ENCODE results near the gene TCF4. TPM values are rescaled to one million over a fixed set of nuclear protein-coding genes. Genes with fewer than 3 reads are reported as not detected.

Gene TCF4
- total RNA-seq, 1 donor from 2014 or later = 205 TPM

DNA sequence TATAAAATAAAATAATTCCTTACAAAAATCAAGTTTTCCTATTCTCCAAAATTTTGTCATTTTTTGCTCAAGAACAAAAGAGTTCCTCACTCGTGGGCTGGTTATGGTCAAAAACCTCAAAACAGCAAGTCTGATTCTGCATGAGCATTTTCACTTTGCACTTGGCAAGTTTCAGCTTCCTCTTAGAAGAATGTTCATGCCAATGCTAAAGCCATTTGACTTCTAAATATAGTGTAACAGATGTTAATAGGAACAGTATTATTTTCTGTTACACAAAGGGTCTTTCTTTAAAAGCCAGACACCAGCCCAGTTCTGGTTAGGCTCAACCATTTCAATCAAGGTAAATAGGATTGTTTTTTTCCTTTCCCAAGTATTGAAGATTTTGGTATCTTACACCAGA is 367.5 kb downstream of the TCF4 start:
- Histone ChIP-seq H3K9me3 (ENCODE audit: control insufficient read depth in 3 of 3, low read length in 3 of 3) (no peaks in the 10 kb centered on the region), H3K27me3 (ENCODE audit: control insufficient read depth in 3 of 3, insufficient read depth in 3 of 3, low read length in 3 of 3) (no peaks in the 10 kb centered on the region), H3K4me3 (ENCODE audit: low read length in 3 of 3) (no peak overlapping the region), H3K36me3 (ENCODE audit: control insufficient read depth in 3 of 3, insufficient read depth in 3 of 3, low read length in 3 of 3) (peaks cover 0 to 10% (median 3%) of the 10 kb centered on the region in 3 donors), H3K9ac (ENCODE audit: low read depth in 1 of 3, low read length in 3 of 3) (no peak overlapping the region), H3K27ac (ENCODE audit: low read depth, low read length) (no peak overlapping the region), H3K4me1 (ENCODE audit: control insufficient read depth in 3 of 3, insufficient read depth in 3 of 3, low read length in 3 of 3) (peaks cover 2 to 5% (median 3%) of the 10 kb centered on the region in 3 donors)

GRCh38 chr18:55219823-55220222 is 368.2 kb downstream of the TCF4 start:
- no peak overlapping the region for H3K27ac ChIP-seq (ENCODE audit: low read depth, low read length)

DNA sequence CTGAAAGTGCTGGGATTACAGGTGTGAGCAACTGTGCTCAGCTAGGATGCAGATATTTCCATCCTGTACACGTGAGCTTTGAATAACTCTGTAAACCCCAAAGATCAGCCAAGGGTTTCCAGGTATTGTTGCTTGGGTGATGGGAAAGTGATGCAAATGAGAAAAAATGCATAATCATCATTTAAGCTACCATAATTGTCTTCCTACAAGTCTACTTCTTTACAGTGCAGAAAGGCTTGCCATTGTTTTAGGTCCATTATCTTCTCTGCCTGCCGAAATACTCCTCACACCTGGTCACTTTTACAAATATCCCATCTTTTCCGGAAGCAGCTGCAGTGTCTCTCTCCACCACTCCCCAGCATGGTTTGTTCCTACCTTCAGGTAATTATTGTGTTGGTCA is 368.9 kb downstream of the TCF4 start:
- Histone ChIP-seq H3K27me3 (ENCODE audit: control insufficient read depth in 3 of 3, insufficient read depth in 3 of 3, low read length in 3 of 3) (no peaks in the 10 kb centered on the region), H3K4me1 (ENCODE audit: control insufficient read depth in 3 of 3, insufficient read depth in 3 of 3, low read length in 3 of 3) (peaks cover 2 to 5% (median 3%) of the 10 kb centered on the region in 3 donors), H3K9me3 (ENCODE audit: control insufficient read depth in 3 of 3, low read length in 3 of 3) (no peaks in the 10 kb centered on the region), H3K27ac (ENCODE audit: low read depth, low read length) (no peak overlapping the region), H3K4me3 (ENCODE audit: low read length in 3 of 3) (no peak overlapping the region), H3K9ac (ENCODE audit: low read depth in 1 of 3, low read length in 3 of 3) (no peak overlapping the region), H3K36me3 (ENCODE audit: control insufficient read depth in 3 of 3, insufficient read depth in 3 of 3, low read length in 3 of 3) (peaks cover 0 to 2% (median 0%) of the 10 kb centered on the region in 3 donors)

More at GRCh38 chr18:55219823-55220222, 368.2 kb downstream of the TCF4 start:
- Histone ChIP-seq H3K36me3 (ENCODE audit: control insufficient read depth in 3 of 3, insufficient read depth in 3 of 3, low read length in 3 of 3) (peaks cover 0 to 5% (median 0%) of the 10 kb centered on the region in 3 donors), H3K4me3 (ENCODE audit: low read length in 3 of 3) (no peak overlapping the region), H3K27me3 (ENCODE audit: control insufficient read depth in 3 of 3, insufficient read depth in 3 of 3, low read length in 3 of 3) (no peaks in the 10 kb centered on the region), H3K9me3 (ENCODE audit: control insufficient read depth in 3 of 3, low read length in 3 of 3) (no peaks in the 10 kb centered on the region), H3K9ac (ENCODE audit: low read depth in 1 of 3, low read length in 3 of 3) (no peak overlapping the region), H3K4me1 (ENCODE audit: control insufficient read depth in 3 of 3, insufficient read depth in 3 of 3, low read length in 3 of 3) (peaks cover 2 to 5% (median 3%) of the 10 kb centered on the region in 3 donors)

DNA sequence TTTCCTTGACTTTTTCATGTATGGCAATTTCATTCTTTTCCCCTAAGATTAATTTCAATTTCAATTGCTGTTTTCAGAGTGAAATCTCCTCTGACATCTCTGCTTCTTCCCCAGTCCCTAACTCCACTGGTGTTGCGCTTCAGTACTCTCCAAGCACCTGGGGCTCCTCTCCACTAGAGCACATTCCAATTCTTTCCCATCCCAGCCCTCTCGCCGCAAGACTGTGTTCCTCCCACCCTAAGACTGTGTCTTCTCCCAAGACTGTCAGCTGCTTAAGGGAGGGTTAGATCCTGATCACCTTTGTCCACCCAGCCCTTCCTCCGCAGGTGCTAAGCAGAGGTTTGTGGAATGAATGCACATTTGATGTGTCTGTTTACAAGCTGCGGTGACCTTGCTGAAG is 373.0 kb downstream of the TCF4 start:
- H3K27me3 ChIP-seq (ENCODE audit: control insufficient read depth in 3 of 3, insufficient read depth in 3 of 3, low read length in 3 of 3) = no peaks in the 10 kb centered on the region
- no peak overlapping the region for H3K27ac ChIP-seq (ENCODE audit: low read depth, low read length)
- no peaks in the 10 kb centered on the region for H3K36me3 ChIP-seq (ENCODE audit: control insufficient read depth in 3 of 3, insufficient read depth in 3 of 3, low read length in 3 of 3)
- H3K9ac ChIP-seq (ENCODE audit: low read depth in 1 of 3, low read length in 3 of 3) = no peak overlapping the region
- no peak overlapping the region for H3K4me3 ChIP-seq (ENCODE audit: low read length in 3 of 3)
- H3K4me1 ChIP-seq (ENCODE audit: control insufficient read depth in 3 of 3, insufficient read depth in 3 of 3, low read length in 3 of 3) = no peaks in the 10 kb centered on the region
- no peaks in the 10 kb centered on the region for H3K9me3 ChIP-seq (ENCODE audit: control insufficient read depth in 3 of 3, low read length in 3 of 3)

DNA sequence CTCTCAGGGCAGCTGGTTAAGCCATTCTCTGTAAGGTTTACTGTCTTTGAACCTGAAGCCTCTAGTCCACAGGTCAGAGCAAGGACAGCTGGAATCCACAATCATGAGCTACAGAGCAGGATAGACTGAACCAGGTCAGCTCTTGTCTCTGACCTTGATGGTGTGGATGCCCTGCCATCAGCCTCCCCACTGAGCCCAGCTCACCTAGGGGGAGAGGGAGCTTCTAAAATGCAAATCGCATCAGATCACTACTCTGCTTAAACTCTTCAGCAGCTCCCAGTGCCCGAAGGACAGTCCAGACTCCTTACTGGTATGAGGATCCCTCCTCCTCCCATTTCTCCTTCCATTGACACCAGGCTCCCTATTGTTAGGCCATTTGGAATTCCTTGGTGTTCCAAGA is 373.5 kb downstream of the TCF4 start:
- H3K4me1 ChIP-seq (ENCODE audit: control insufficient read depth in 3 of 3, insufficient read depth in 3 of 3, low read length in 3 of 3) = no peaks in the 10 kb centered on the region
- no peaks in the 10 kb centered on the region for H3K9me3 ChIP-seq (ENCODE audit: control insufficient read depth in 3 of 3, low read length in 3 of 3)
- no peaks in the 10 kb centered on the region for H3K27me3 ChIP-seq (ENCODE audit: control insufficient read depth in 3 of 3, insufficient read depth in 3 of 3, low read length in 3 of 3)
- H3K36me3 ChIP-seq (ENCODE audit: control insufficient read depth in 3 of 3, insufficient read depth in 3 of 3, low read length in 3 of 3) = no peaks in the 10 kb centered on the region
- no peak overlapping the region for H3K4me3 ChIP-seq (ENCODE audit: low read length in 3 of 3)
- H3K27ac ChIP-seq (ENCODE audit: low read depth, low read length) = no peak overlapping the region
- no peak overlapping the region for H3K9ac ChIP-seq (ENCODE audit: low read depth in 1 of 3, low read length in 3 of 3)

- no peaks in the 10 kb centered on the region for H3K36me3 ChIP-seq (ENCODE audit: control insufficient read depth in 3 of 3, insufficient read depth in 3 of 3, low read length in 3 of 3)
- H3K27me3 ChIP-seq (ENCODE audit: control insufficient read depth in 3 of 3, insufficient read depth in 3 of 3, low read length in 3 of 3) = no peaks in the 10 kb centered on the region
- H3K4me3 ChIP-seq (ENCODE audit: low read length in 3 of 3) = no peak overlapping the region
- no peak overlapping the region for H3K9ac ChIP-seq (ENCODE audit: low read depth in 1 of 3, low read length in 3 of 3)
- H3K27ac ChIP-seq (ENCODE audit: low read depth, low read length) = no peak overlapping the region
- H3K4me1 ChIP-seq (ENCODE audit: control insufficient read depth in 3 of 3, insufficient read depth in 3 of 3, low read length in 3 of 3) = no peaks in the 10 kb centered on the region
- H3K9me3 ChIP-seq (ENCODE audit: control insufficient read depth in 3 of 3, low read length in 3 of 3) = no peaks in the 10 kb centered on the region
These were observed 374.4 kb downstream of the TCF4 start for GRCh38 chr18:55213586-55213985.

DNA sequence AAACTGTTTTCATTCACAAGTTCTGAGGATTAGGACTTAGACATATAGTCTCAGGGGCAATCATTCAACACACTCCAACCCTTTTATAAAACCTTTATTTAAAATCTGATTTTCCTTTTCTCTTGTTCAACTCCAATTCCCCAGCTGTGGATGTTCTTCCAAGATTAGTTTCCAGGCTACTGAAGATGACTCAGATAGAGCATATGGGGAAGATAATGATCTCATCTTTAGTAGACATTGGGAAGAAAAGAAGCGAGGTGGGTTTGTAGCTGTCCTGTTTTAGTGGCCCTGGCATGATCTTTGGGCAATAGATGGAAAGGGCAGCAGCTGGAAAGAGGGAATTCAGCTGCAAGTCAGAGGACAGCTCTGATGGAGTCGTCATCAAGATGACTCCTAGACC is 381.1 kb downstream of the TCF4 start:
- Histone ChIP-seq H3K36me3 (ENCODE audit: control insufficient read depth in 3 of 3, insufficient read depth in 3 of 3, low read length in 3 of 3) (no peaks in the 10 kb centered on the region), H3K9me3 (ENCODE audit: control insufficient read depth in 3 of 3, low read length in 3 of 3) (peaks cover 0 to 6% (median 0%) of the 10 kb centered on the region in 3 donors), H3K4me3 (ENCODE audit: low read length in 3 of 3) (no peak overlapping the region), H3K9ac (ENCODE audit: low read depth in 1 of 3, low read length in 3 of 3) (no peak overlapping the region), H3K4me1 (ENCODE audit: control insufficient read depth in 3 of 3, insufficient read depth in 3 of 3, low read length in 3 of 3) (no peaks in the 10 kb centered on the region), H3K27ac (ENCODE audit: low read depth, low read length) (no peak overlapping the region), H3K27me3 (ENCODE audit: control insufficient read depth in 3 of 3, insufficient read depth in 3 of 3, low read length in 3 of 3) (no peaks in the 10 kb centered on the region)

GRCh38 chr18:55202232-55202917 is 385.6 kb downstream of the TCF4 start:
- peaks cover 0 to 6% (median 0%) of the 10 kb centered on the region in 3 donors for H3K9me3 ChIP-seq (ENCODE audit: control insufficient read depth in 3 of 3, low read length in 3 of 3)
- H3K9ac ChIP-seq (ENCODE audit: low read depth in 1 of 3, low read length in 3 of 3) = no peak overlapping the region
- H3K27me3 ChIP-seq (ENCODE audit: control insufficient read depth in 3 of 3, insufficient read depth in 3 of 3, low read length in 3 of 3) = no peaks in the 10 kb centered on the region
- H3K4me3 ChIP-seq (ENCODE audit: low read length in 3 of 3) = no peak overlapping the region
- no peaks in the 10 kb centered on the region for H3K36me3 ChIP-seq (ENCODE audit: control insufficient read depth in 3 of 3, insufficient read depth in 3 of 3, low read length in 3 of 3)
- no peak overlapping the region for H3K27ac ChIP-seq (ENCODE audit: low read depth, low read length)
- no peaks in the 10 kb centered on the region for H3K4me1 ChIP-seq (ENCODE audit: control insufficient read depth in 3 of 3, insufficient read depth in 3 of 3, low read length in 3 of 3)

DNA sequence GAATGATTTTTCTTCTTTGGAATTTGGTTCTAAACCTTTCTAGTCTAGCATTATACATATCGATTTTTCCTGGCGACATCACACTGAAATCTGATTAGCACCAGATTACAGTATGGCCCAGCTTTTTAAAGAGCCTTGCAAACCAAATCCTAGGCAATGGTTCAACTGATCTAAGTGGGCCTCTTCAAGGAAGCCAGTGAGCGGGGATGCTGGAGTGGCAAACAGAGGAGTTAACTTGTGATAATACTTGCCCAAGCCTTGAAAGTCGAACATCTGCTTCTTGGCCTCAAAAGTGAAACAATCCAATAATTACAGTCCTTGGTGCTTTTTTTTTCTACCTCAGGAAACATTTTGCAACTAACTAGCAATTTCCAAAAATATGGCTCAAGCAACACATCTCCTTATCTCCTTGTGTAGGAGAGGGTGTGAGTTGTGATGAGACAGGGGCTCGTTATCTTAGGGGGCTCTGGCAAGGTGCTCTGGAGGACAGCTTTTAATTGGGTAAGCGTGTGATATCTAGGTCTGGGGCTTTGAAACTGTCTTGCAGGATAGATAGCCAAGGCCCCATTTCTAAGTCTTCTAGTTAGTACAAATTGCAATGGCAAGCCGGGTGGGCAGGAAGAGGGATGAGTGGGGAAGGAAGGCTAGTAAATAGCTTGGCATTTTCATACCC is 388.6 kb downstream of the TCF4 start:
- Histone ChIP-seq H3K9ac (ENCODE audit: low read depth in 1 of 3, low read length in 3 of 3) (no peak overlapping the region), H3K36me3 (ENCODE audit: control insufficient read depth in 3 of 3, insufficient read depth in 3 of 3, low read length in 3 of 3) (no peaks in the 10 kb centered on the region), H3K27me3 (ENCODE audit: control insufficient read depth in 3 of 3, insufficient read depth in 3 of 3, low read length in 3 of 3) (no peaks in the 10 kb centered on the region), H3K27ac (ENCODE audit: low read depth, low read length) (no peak overlapping the region), H3K4me3 (ENCODE audit: low read length in 3 of 3) (no peak overlapping the region), H3K4me1 (ENCODE audit: control insufficient read depth in 3 of 3, insufficient read depth in 3 of 3, low read length in 3 of 3) (no peaks in the 10 kb centered on the region), H3K9me3 (ENCODE audit: control insufficient read depth in 3 of 3, low read length in 3 of 3) (peaks cover 0 to 6% (median 0%) of the 10 kb centered on the region in 3 donors)

DNA sequence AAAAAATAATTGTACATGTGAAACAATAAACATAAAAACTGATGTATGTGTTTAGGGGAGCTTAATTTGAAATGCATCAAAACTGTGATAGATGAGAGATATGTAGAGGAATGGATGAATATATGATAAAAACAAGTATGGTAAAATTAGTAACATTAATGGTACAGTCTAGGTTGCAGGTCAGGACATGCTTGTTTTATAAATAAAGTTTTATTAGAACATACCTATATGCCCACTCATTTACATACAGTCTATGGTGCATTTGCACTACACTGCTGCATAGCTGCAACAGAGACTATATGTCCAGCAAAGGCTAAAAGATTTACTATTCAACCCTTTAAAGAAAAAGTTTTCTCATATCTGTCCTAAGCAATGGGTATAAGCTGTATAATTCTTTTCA is 392.1 kb downstream of the TCF4 start:
- no peak overlapping the region for H3K27ac ChIP-seq (ENCODE audit: low read depth, low read length)
- H3K27me3 ChIP-seq (ENCODE audit: control insufficient read depth in 3 of 3, insufficient read depth in 3 of 3, low read length in 3 of 3) = no peaks in the 10 kb centered on the region
- no peak overlapping the region for H3K9ac ChIP-seq (ENCODE audit: low read depth in 1 of 3, low read length in 3 of 3)
- H3K9me3 ChIP-seq (ENCODE audit: control insufficient read depth in 3 of 3, low read length in 3 of 3) = no peaks in the 10 kb centered on the region
- H3K4me3 ChIP-seq (ENCODE audit: low read length in 3 of 3) = no peak overlapping the region
- no peaks in the 10 kb centered on the region for H3K36me3 ChIP-seq (ENCODE audit: control insufficient read depth in 3 of 3, insufficient read depth in 3 of 3, low read length in 3 of 3)
- no peaks in the 10 kb centered on the region for H3K4me1 ChIP-seq (ENCODE audit: control insufficient read depth in 3 of 3, insufficient read depth in 3 of 3, low read length in 3 of 3)
